OCI-LY1 (cell line): Measurements from ENCODE around the gene DAAM1.

Experiments used
- H2AFZ ChIP-seq: fragments of 200-600 bp; sonication (generic), shearing (Covaris generic); 2 replicates; pipeline ENCODE4 v1.6.0; 2014; ENCODE audit warnings: antibody characterized with exemption, mild to moderate bottlenecking, low read length
- H3F3A ChIP-seq: fragments of 200-600 bp; sonication (generic), shearing (Covaris generic); 2 replicates; pipeline ENCODE4 v1.6.0; 2014; ENCODE audit warnings: mild to moderate bottlenecking, antibody characterized with exemption, low read length, moderate library complexity; ENCODE audit not compliant: insufficient read depth
- H3K27ac ChIP-seq: fragments of 200-600 bp; sonication (generic); 2 replicates; pipeline ENCODE4 v1.5.1; 2014; ENCODE audit warnings: low read length, mixed run types, mild to moderate bottlenecking, low read depth; ENCODE audit not compliant: poor library complexity, severe bottlenecking
- H3K27me3 ChIP-seq: fragments of 200-600 bp; sonication (generic); 2 replicates; pipeline ENCODE4 v1.6.0; 2014; ENCODE audit warnings: antibody characterized with exemption, mild to moderate bottlenecking, low read length, moderate library complexity; ENCODE audit not compliant: insufficient read depth
- H3K36me3 ChIP-seq: fragments of 200-600 bp; sonication (generic); 2 replicates; pipeline ENCODE4 v1.6.1; 2014; ENCODE audit warnings: mild to moderate bottlenecking, antibody characterized with exemption, low read length, moderate library complexity, mixed read lengths; ENCODE audit not compliant: insufficient read depth
- H3K4me1 ChIP-seq: fragments of 200-600 bp; sonication (generic); 2 replicates; pipeline ENCODE4 v1.5.1; 2014; ENCODE audit warnings: mild to moderate bottlenecking, low read length, moderate library complexity; ENCODE audit not compliant: insufficient read depth, severe bottlenecking
- H3K4me2 ChIP-seq: fragments of 200-600 bp; sonication (generic), shearing (Covaris generic); 2 replicates; pipeline ENCODE4 v1.6.1; 2014; ENCODE audit warnings: low read length
- H3K4me3 ChIP-seq: fragments of 200-600 bp; sonication (generic); 2 replicates; pipeline ENCODE4 v1.5.1; 2014; ENCODE audit warnings: low read length, low read depth, mild to moderate bottlenecking, mixed read lengths; ENCODE audit not compliant: poor library complexity, severe bottlenecking
- H3K79me2 ChIP-seq: fragments of 200-600 bp; shearing (Covaris generic); 2 replicates; pipeline ENCODE4 v1.6.1; 2016; ENCODE audit warnings: mixed run types, low read length, mixed read lengths; ENCODE audit not compliant: insufficient read depth
- H3K9ac ChIP-seq: fragments of 200-600 bp; sonication (generic), shearing (Covaris generic); 2 replicates; pipeline ENCODE4 v1.6.1; 2014; ENCODE audit warnings: mild to moderate bottlenecking, low read length, mixed read lengths
- H3K9me2 ChIP-seq: fragments of 200-600 bp; sonication (generic), shearing (Covaris generic); 2 replicates; pipeline ENCODE4 v1.6.1; 2014; ENCODE audit warnings: low read depth, mild to moderate bottlenecking, low read length, mixed read lengths
- H3K9me3 ChIP-seq: fragments of 200-600 bp; shearing (Covaris generic); 2 replicates; pipeline ENCODE4 v1.6.1; 2014; ENCODE audit warnings: low read length, mixed read lengths
- H4K20me1 ChIP-seq: fragments of 200-600 bp; sonication (generic), shearing (Covaris generic); 2 replicates; pipeline ENCODE4 v1.6.0; 2016; ENCODE audit warnings: mild to moderate bottlenecking, low read length; ENCODE audit not compliant: insufficient read depth
- EZH2 ChIP-seq: fragments of 200-600 bp; sonication (generic), shearing (Covaris generic); IDR thresholded peaks from 2 replicates; pipeline ENCODE4 v1.8.0; 2017; ENCODE audit warnings: borderline replicate concordance, mixed run types, mild to moderate bottlenecking, antibody characterized with exemption, low read length, moderate library complexity, mixed read lengths
- TF ChIP-seq, protein P1 (sequence below): fragments of 200-600 bp; sonication (generic), shearing (Covaris generic); IDR thresholded peaks from 2 replicates; pipeline ENCODE4 v1.5.1; 2017; ENCODE audit warnings: mild to moderate bottlenecking, antibody characterized with exemption, low read length, moderate library complexity, mixed read lengths

DAAM1 gene

DNA sequence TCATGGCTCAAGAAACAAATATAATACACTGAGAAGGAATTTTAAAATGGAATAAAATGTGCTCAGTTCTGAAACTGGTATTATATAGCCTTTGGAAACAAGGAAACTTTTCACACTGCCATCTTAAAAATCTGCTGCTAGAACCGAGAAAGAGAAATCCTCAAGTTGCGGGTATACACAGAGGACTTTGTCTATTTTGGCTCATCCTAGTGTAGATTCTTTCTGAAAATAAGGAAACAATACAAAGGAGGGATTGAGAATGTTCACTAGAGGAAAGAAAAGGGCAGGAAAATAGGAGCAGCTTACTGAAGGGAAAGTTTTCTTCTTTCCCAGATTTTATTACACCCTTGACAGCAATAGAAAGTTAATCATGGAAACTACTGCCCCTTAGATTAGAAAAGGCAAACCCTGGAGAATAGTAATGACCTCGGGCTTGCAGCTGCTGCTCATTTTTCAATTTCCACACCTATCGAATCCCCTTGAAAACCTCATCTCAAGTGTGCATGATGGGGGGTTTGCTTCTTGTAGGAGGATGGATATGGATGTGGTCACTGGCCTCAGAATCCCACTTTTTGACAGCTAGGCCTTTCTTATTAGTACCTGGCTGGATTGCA is 104.6 kb downstream of the DAAM1 start:
- no peak for TF ChIP-seq EZH2
- TF ChIP-seq, protein P1, sequence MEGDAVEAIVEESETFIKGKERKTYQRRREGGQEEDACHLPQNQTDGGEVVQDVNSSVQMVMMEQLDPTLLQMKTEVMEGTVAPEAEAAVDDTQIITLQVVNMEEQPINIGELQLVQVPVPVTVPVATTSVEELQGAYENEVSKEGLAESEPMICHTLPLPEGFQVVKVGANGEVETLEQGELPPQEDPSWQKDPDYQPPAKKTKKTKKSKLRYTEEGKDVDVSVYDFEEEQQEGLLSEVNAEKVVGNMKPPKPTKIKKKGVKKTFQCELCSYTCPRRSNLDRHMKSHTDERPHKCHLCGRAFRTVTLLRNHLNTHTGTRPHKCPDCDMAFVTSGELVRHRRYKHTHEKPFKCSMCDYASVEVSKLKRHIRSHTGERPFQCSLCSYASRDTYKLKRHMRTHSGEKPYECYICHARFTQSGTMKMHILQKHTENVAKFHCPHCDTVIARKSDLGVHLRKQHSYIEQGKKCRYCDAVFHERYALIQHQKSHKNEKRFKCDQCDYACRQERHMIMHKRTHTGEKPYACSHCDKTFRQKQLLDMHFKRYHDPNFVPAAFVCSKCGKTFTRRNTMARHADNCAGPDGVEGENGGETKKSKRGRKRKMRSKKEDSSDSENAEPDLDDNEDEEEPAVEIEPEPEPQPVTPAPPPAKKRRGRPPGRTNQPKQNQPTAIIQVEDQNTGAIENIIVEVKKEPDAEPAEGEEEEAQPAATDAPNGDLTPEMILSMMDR = no peak
- H3K27me3 ChIP-seq = no peaks in the 10 kb centered on the region
- H3K4me2 ChIP-seq = no peak overlapping the region
- peaks cover 32% of the 10 kb centered on the region for H3K4me1 ChIP-seq
- no peak overlapping the region for H3K4me3 ChIP-seq
- no peak overlapping the region for H3K9ac ChIP-seq
- no peak overlapping the region for H2AFZ ChIP-seq
- H3K9me3 ChIP-seq = no peaks in the 10 kb centered on the region
- H3K79me2 ChIP-seq = no peaks in the 10 kb centered on the region; the same call in 1 of the 2 replicates
- no peaks in the 10 kb centered on the region for H3F3A ChIP-seq
- H3K27ac ChIP-seq = no peak overlapping the region
- no peaks in the 10 kb centered on the region for H3K9me2 ChIP-seq
- H4K20me1 ChIP-seq = no peaks in the 10 kb centered on the region
- H3K36me3 ChIP-seq = peaks cover 56% of the 10 kb centered on the region

DNA sequence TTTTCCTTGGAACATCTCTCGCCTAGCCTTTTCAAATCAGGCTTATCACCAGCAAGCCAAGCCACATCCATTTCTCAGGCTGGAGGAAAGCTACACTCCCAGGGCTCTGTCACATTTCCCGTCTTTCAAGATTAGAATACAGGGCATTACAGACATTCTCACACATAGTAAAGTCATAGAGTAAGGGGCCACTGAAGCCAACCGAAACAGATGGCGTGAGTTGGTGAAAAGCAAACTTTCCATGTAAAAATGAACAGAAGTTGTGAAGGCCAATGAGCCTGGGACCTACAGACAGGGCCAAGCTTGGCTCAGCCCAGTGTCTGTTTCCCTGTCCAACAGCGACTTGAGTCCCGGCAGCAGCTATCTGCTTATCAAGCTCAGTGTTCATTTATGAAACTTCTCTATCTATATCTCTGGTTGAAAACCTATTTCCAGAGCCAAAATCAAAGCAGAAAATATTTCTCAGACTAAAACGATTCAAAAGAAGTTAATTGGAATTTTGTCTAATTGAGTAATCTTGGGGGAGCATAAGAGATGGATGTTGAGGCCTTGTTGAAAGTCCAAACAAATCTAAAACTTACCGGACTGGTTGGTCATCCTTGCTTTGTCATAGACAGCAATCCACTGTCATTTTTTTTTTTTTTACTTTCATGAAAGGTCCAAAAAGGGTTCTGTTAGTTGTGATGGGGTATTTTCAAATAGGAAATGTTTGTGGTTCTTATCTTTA is 105.6 kb downstream of the DAAM1 start:
- Histone ChIP-seq H3K4me2 (no peak overlapping the region), H3K79me2 (peaks cover 6% of the 10 kb centered on the region; the same call in 1 of the 2 replicates), H4K20me1 (no peaks in the 10 kb centered on the region), H3K36me3 (peaks cover 61% of the 10 kb centered on the region), H3K4me1 (peaks cover 43% of the 10 kb centered on the region), H2AFZ (no peak overlapping the region), H3K9me2 (no peaks in the 10 kb centered on the region), H3K9me3 (no peaks in the 10 kb centered on the region), H3K27ac (peak overlapping the region; percentile 95), H3K27me3 (no peaks in the 10 kb centered on the region), H3F3A (no peaks in the 10 kb centered on the region), H3K4me3 (no peak overlapping the region), H3K9ac (no peak overlapping the region)
- TF ChIP-seq EZH2 = no peak
- TF ChIP-seq, protein P1 = no peak

DNA sequence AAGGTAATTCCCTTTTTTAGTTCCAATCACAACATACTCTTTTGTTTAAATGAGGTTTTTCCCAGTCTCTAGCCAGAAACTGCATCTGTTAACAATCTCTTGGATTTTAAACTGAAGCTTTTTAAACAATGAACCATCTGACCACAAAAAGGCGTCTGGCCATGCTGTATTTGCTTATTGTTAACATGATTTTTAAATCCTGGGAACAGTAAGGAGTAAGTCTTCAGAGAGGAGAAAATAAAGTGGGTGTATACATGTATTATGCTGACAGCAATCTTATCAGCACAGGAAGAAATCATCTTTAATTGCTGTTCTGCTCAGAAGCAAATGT is 106.2 kb downstream of the DAAM1 start:
- H3K27me3 ChIP-seq = no peaks in the 10 kb centered on the region
- H3K27ac ChIP-seq = peak overlapping the region; percentile 95
- peaks cover 61% of the 10 kb centered on the region for H3K36me3 ChIP-seq
- H3K9me2 ChIP-seq = no peaks in the 10 kb centered on the region
- H4K20me1 ChIP-seq = no peaks in the 10 kb centered on the region
- H3K4me1 ChIP-seq = peaks cover 48% of the 10 kb centered on the region
- TF ChIP-seq, protein P1 = no peak
- no peak for TF ChIP-seq EZH2
- no peaks in the 10 kb centered on the region for H3K9me3 ChIP-seq
- H3K9ac ChIP-seq = no peak overlapping the region
- H3K79me2 ChIP-seq = peaks cover 6% of the 10 kb centered on the region; the same call in 1 of the 2 replicates
- H3K4me3 ChIP-seq = no peak overlapping the region
- no peaks in the 10 kb centered on the region for H3F3A ChIP-seq
- H2AFZ ChIP-seq = no peak overlapping the region
- no peak overlapping the region for H3K4me2 ChIP-seq
